HepG2 (cell line): ENCODE measurements around the gene FGA. TPM values are rescaled to one million over a fixed set of nuclear protein-coding genes. Genes with fewer than 3 reads are reported as not detected.

Experiments
- ELF4 ChIP-seq: sonication (generic); formaldehyde crosslinking; IDR thresholded peaks from 2 replicates; pipeline ENCODE4 v1.5.0; 2020; ENCODE audit warnings: missing genetic modification reagents, mild to moderate bottlenecking, moderate library complexity, borderline replicate concordance
- GRHL1 ChIP-seq: sonication (generic); formaldehyde crosslinking; conservative IDR thresholded peaks from 2 replicates; pipeline ENCODE4 v1.8.0; 2022; ENCODE audit warnings: missing genetic modification reagents
- HNF4A ChIP-seq: sonication (generic); formaldehyde crosslinking; IDR thresholded peaks from 2 replicates; pipeline ENCODE4 v1.4.0; 2020; ENCODE audit warnings: missing genetic modification reagents
- HOXA9 ChIP-seq: sonication (generic); formaldehyde crosslinking; IDR thresholded peaks from 2 replicates; pipeline ENCODE4 v1.8.1; 2022; ENCODE audit warnings: missing genetic modification reagents, mild to moderate bottlenecking, moderate library complexity, borderline replicate concordance
- KAT7 ChIP-seq: IDR thresholded peaks from 2 replicates; pipeline ENCODE4 v1.6.1; 2018; ENCODE audit warnings: borderline replicate concordance, missing compliant biosample characterization
- NFE2L1 ChIP-seq: sonication (generic); formaldehyde crosslinking; IDR thresholded peaks from 2 replicates; pipeline ENCODE4 v1.4.0; 2020; ENCODE audit warnings: missing genetic modification reagents, mild to moderate bottlenecking, borderline replicate concordance
- PATZ1 ChIP-seq: sonication (generic); formaldehyde crosslinking; IDR thresholded peaks from 2 replicates; pipeline ENCODE4 v1.4.0; 2020; ENCODE audit warnings: missing genetic modification reagents
- SCMH1 ChIP-seq: sonication (generic); formaldehyde crosslinking; IDR thresholded peaks from 2 replicates; pipeline ENCODE4 v1.9.0; 2021; ENCODE audit warnings: missing genetic modification reagents, mild to moderate bottlenecking, borderline replicate concordance
- SIX1 ChIP-seq: sonication (generic); formaldehyde crosslinking; IDR thresholded peaks from 2 replicates; pipeline ENCODE4 v1.4.0; 2020; ENCODE audit warnings: missing genetic modification reagents, borderline replicate concordance
- TFE3 ChIP-seq: IDR thresholded peaks from 2 replicates; pipeline ENCODE4 v1.6.1; 2016
- ZBTB8A ChIP-seq: sonication (generic); formaldehyde crosslinking; IDR thresholded peaks from 2 replicates; pipeline ENCODE4 v1.4.0; 2020; ENCODE audit warnings: mild to moderate bottlenecking, low read depth, missing genetic modification reagents, borderline replicate concordance
- ZFP36L1 ChIP-seq: sonication (generic); formaldehyde crosslinking; IDR thresholded peaks from 2 replicates; pipeline ENCODE4 v1.8.0; 2022; ENCODE audit warnings: mild to moderate bottlenecking, missing genetic modification reagents, moderate library complexity
- ZNF224 ChIP-seq: sonication (generic); formaldehyde crosslinking; IDR thresholded peaks from 2 replicates; pipeline ENCODE4 v1.5.0; 2020; ENCODE audit warnings: mild to moderate bottlenecking, missing genetic modification reagents
- ZNF251 ChIP-seq: sonication (generic); formaldehyde crosslinking; IDR thresholded peaks from 2 replicates; pipeline ENCODE4 v1.9.0; 2021; ENCODE audit warnings: mild to moderate bottlenecking, missing genetic modification reagents
- ZNF512 ChIP-seq: sonication (generic); formaldehyde crosslinking; IDR thresholded peaks from 2 replicates; pipeline ENCODE4 v1.4.0; 2020; ENCODE audit warnings: mild to moderate bottlenecking, missing genetic modification reagents
- ZNF609 ChIP-seq: sonication (generic); formaldehyde crosslinking; IDR thresholded peaks from 2 replicates; pipeline ENCODE4 v1.4.0; 2020; ENCODE audit warnings: mild to moderate bottlenecking, missing genetic modification reagents, borderline replicate concordance
- ZNF737 ChIP-seq: sonication (generic); formaldehyde crosslinking; IDR thresholded peaks from 2 replicates; pipeline ENCODE4 v1.5.0; 2020; ENCODE audit warnings: missing genetic modification reagents, mild to moderate bottlenecking, borderline replicate concordance
- ZNF83 ChIP-seq: sonication (generic); formaldehyde crosslinking; IDR thresholded peaks from 2 replicates; pipeline ENCODE4 v1.4.0; 2020; ENCODE audit warnings: missing genetic modification reagents, mild to moderate bottlenecking, borderline replicate concordance
- polyA plus RNA-seq, 8 experiments: library from polyadenylated mRNA; depleted of rRNA in 3 of 8; stranded (reverse) in 7 of 8; unstranded in 1 of 8; fragments of >200 nt; fragmentation: Illumina TruSeq in 4 of 8; extraction: Trizol in 4 of 8; gene quantifications; 2 replicates each; pipeline versions ENCODE4 v1.2.1 to v1.2.3, GENCODE V29; 2011 to 2016; ENCODE audit warnings: low read depth in 4 of 8, missing spikeins in 1 of 8, mixed read lengths in 1 of 8; ENCODE audit not compliant: insufficient read depth in 1 of 8
- total RNA-seq, 5 experiments: library from RNA; depleted of rRNA; stranded (reverse); fragments of >200 nt; fragmentation: Illumina TruSeq; extraction: Trizol; gene quantifications; 2 replicates each; pipeline ENCODE4 v1.2.3, GENCODE V29; 2016; ENCODE audit warnings: low read depth in 1 of 5

The FGA gene
- total and polyA plus RNA-seq, 2 of the 13 experiments (the other 11 are each of a cell fraction or from before 2014, with no cell fraction given), result 640 to 1,523 TPM

- TF ChIP-seq GRHL1 (CRISPR knock-in tag) (no peak), SCMH1 (no peak), ZNF737 (CRISPR knock-in tag) (no peak), HOXA9 (no peak), ELF4 (CRISPR knock-in tag) (no peak), ZFP36L1 (no peak), NFE2L1 (CRISPR knock-in tag) (no peak), KAT7 (CRISPR knock-in tag) (no peak), SIX1 (CRISPR knock-in tag) (peak; percentile 97), ZNF83 (CRISPR knock-in tag) (no peak), ZNF224 (no peak), TFE3 (peak; percentile 59; the same call in 1 of the 2 replicates), ZNF512 (CRISPR knock-in tag) (no peak), HNF4A (CRISPR knock-in tag) (peak; percentile 84), ZNF609 (CRISPR knock-in tag) (peak; percentile 94), PATZ1 (CRISPR knock-in tag) (peak; percentile 65), ZNF251 (CRISPR knock-in tag) (no peak), ZBTB8A (CRISPR knock-in tag) (no peak)
Observed at GRCh38 chr4:154577324-154577723, 13.2 kb downstream of the FGA start (continued).
